Small intestine (tissue), 7 donors: ENCODE results near the gene NBEA. TPM values are rescaled to one million over a fixed set of nuclear protein-coding genes. Genes with fewer than 3 reads are reported as not detected.
A peak's percentile ranks its signal among the peaks of the same experiment; 100 is the strongest.

ENCODE experiments used
- DNase-seq, 2 donors: peaks; one replicate each; pipeline versions ENCODE4 v3.0.0 to v3.0.0-alpha.2; 2013
- FAIRE-seq: peaks from 2 replicates; lab custom pipeline; 2012; peaks lifted over from hg19 to GRCh38; lab: Jason Lieb, UNC
- H3K27ac ChIP-seq, 3 donors: one replicate each; pipeline ENCODE4 v1.5.1; 2013; ENCODE audit warnings: low read length in 2 of 3, mild to moderate bottlenecking in 2 of 3, control low read depth in 1 of 3, inconsistent platforms in 1 of 3, low read depth in 1 of 3, moderate library complexity in 1 of 3
- H3K27me3 ChIP-seq, 3 donors: one replicate each; pipeline ENCODE4 v1.6.1; 2013; ENCODE audit warnings: low read length in 3 of 3, inconsistent platforms in 1 of 3; ENCODE audit not compliant: control insufficient read depth in 3 of 3, insufficient read depth in 3 of 3
- H3K36me3 ChIP-seq, 3 donors: one replicate each; pipeline ENCODE4 v1.6.1; 2013; ENCODE audit warnings: low read length in 3 of 3, inconsistent platforms in 1 of 3, low read depth in 1 of 3, mild to moderate bottlenecking in 1 of 3, moderate library complexity in 1 of 3; ENCODE audit not compliant: control insufficient read depth in 3 of 3, insufficient read depth in 2 of 3
- H3K4me1 ChIP-seq, 3 donors: one replicate each; pipeline ENCODE4 v1.6.1; 2013; ENCODE audit warnings: low read length in 2 of 3, inconsistent platforms in 1 of 3, low read depth in 1 of 3, mild to moderate bottlenecking in 1 of 3, moderate library complexity in 1 of 3; ENCODE audit not compliant: control insufficient read depth in 3 of 3, insufficient read depth in 2 of 3
- H3K4me3 ChIP-seq, 3 donors: one replicate each; pipeline ENCODE4 v1.5.1; 2013; ENCODE audit warnings: low read length in 3 of 3, control low read depth in 1 of 3, inconsistent platforms in 1 of 3, low read depth in 1 of 3, mild to moderate bottlenecking in 1 of 3, moderate library complexity in 1 of 3
- H3K9me3 ChIP-seq, 2 donors: one replicate each; pipeline ENCODE4 v1.6.1; 2013; ENCODE audit warnings: low read depth in 1 of 2, low read length in 1 of 2; ENCODE audit not compliant: control insufficient read depth in 2 of 2, insufficient read depth in 1 of 2
- WGBS, 3 donors: extraction: QIAGEN DNeasy Blood & Tissue Kit; methylation state at CpG; one replicate each; pipeline ENCODE4 v1.1.7; 2013; 5-methylcytosine and 5-hydroxymethylcytosine counted together
- polyA plus RNA-seq, 4 donors: library from polyadenylated mRNA; stranded (reverse) in 3 of 4; unstranded in 1 of 4; fragments of 200-250 nt in 3 of 4; fragments of 120-200 nt in 1 of 4; gene quantifications; one replicate each; pipeline versions ENCODE4 v1.2.1 to v1.2.3, GENCODE V29; 2013
- donor health status: healthy with polysubstance abuse.
- donor health status: control.
- donor health status: control.
- donor health status: Bipolar disorder and iron deficiency.
- donor health status: healthy.

NBEA gene
- polyA plus RNA-seq, 4 donors, result 1.1 to 3.1 (median 2.2) TPM

- no peaks in the 10 kb centered on the region for H3K27me3 ChIP-seq
- H3K36me3 ChIP-seq, result peaks cover 0 to 12% (median 0%) of the 10 kb centered on the region in 3 donors
- WGBS, 3 donors, result 71 to 80% (median 73%) methylated on average over 4 of the region's 4 CpGs
- no peak overlapping the region for H3K4me3 ChIP-seq
- no peaks in the 10 kb centered on the region for H3K4me1 ChIP-seq
- peaks cover 0 to 19% of the 10 kb centered on the region in 2 donors for H3K9me3 ChIP-seq
- FAIRE-seq (no peak), DNase-seq (no peak)
- H3K27ac ChIP-seq, result no peak overlapping the region
These were observed 310.6 kb downstream of the NBEA start for GRCh38 chr13:35252536-35253205.

DNA sequence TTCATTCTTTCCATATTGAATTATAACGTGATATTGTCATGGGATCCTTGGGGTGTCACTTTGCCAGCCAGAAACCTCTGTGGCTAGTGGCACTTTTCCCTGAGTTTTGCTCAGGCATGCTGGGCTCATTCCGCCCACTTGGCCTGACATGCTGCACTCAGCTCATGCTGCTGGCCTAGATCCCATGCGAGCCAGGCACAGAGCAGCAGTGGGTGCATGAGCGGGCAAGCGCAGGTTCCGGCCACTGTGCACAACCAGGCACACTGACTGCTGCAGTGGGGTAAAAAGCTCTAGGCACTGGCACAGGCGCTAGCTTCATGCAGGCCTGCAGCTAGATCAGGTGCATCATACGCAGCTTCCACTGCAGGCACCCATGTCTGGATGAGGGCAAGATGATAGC lies 313.2 kb downstream of the NBEA start:
- H3K4me1 ChIP-seq, result no peaks in the 10 kb centered on the region
- H3K4me3 ChIP-seq, result no peak overlapping the region
- peaks cover 0 to 12% (median 0%) of the 10 kb centered on the region in 3 donors for H3K36me3 ChIP-seq
- DNase-seq (no peak), FAIRE-seq (no peak)
- 93 to 96% (median 96%) methylated on average over 8 of the region's 8 CpGs for WGBS, 3 donors
- no peak overlapping the region for H3K27ac ChIP-seq
- peaks cover 0 to 19% of the 10 kb centered on the region in 2 donors for H3K9me3 ChIP-seq
- no peaks in the 10 kb centered on the region for H3K27me3 ChIP-seq

DNA sequence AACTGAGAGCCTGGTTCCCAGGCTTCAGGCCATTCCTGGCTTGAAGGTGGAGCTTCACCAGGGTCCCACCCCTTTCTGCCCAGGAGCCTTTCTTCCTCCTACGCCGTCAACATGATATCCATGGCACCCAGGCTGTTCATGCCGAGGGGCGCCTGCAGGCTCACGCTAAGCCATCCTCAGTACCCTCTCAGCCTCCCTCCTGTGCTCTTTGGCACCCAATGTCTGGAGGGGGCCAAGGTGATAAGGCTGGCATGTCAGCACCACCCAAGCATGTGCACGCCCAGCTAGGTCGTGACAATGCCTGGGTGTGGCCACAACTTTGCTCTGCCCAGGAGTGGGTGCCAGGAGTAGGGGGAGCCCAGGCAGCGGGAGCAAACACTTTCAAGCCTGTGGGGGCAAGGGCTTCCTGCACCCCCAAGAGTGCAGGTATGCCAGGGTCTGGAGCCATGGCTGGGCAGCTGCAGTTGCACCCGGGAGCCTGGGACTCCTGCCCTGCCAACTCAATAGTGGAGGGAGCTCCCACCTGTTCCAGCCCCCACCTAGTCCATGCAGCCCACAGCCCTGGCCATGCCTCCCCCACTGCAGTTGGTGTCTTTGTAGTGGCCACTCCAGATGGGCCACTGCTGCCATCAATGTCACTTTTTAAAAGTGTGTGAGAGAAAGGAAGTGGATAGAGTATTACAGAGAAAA lies 314.5 kb downstream of the NBEA start:
- 87 to 92% (median 91%) methylated on average over 9 of the region's 9 CpGs for WGBS, 3 donors
- FAIRE-seq (no peak), DNase-seq (no peak)
- peaks cover 0 to 19% of the 10 kb centered on the region in 2 donors for H3K9me3 ChIP-seq
- H3K4me1 ChIP-seq, result no peaks in the 10 kb centered on the region
- H3K4me3 ChIP-seq, result no peak overlapping the region
- no peak overlapping the region for H3K27ac ChIP-seq
- peaks cover 0 to 5% (median 0%) of the 10 kb centered on the region in 3 donors for H3K36me3 ChIP-seq
- H3K27me3 ChIP-seq, result no peaks in the 10 kb centered on the region

DNA sequence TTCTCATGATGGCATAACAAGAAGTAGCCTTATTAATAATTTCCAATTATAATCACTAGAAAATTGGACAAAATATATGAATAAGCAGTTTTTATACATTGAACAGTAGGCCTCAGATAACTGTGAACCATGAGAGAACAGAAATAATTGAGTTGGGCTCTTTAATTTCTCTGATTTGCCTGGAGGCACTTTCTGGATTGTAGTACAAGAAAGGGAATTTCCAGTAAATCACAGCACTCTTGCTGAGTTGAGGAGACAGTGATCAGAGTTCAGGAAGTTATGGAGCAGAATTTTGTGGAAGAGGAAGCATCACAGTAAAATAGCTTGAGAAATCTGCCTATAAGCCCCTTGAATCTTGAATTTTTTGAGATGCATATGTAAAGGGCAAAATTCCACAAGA lies 318.2 kb downstream of the NBEA start:
- H3K27ac ChIP-seq, result no peak overlapping the region
- no peak overlapping the region for H3K4me3 ChIP-seq
- H3K9me3 ChIP-seq, result peaks cover 0 to 17% of the 10 kb centered on the region in 2 donors
- no peaks in the 10 kb centered on the region for H3K27me3 ChIP-seq
- FAIRE-seq, result no peak
- DNase-seq, result no peak
- peaks cover 0 to 2% (median 0%) of the 10 kb centered on the region in 3 donors for H3K36me3 ChIP-seq
- no peaks in the 10 kb centered on the region for H3K4me1 ChIP-seq

DNA sequence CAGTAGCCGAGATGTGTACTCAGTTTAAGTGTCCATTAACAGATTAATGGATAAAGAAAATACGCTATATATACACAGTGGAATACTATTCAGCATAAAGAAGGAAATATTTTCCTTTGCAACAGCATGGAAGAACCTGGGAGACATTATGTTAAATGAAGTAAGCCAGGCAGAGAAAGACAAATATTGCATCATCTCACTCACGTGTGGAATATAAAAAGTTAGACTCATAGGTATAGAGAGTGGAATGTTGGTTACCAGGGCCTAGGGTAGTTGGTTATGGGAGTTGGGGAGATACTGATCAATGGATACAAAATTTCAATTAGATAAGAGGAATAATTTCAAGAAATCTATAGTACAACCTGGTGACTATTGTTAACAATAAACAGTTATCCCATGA lies 324.3 kb downstream of the NBEA start:
- no peak overlapping the region for H3K4me3 ChIP-seq
- H3K4me1 ChIP-seq, result no peaks in the 10 kb centered on the region
- no peaks in the 10 kb centered on the region for H3K27me3 ChIP-seq
- DNase-seq, result no peak
- no peaks in the 10 kb centered on the region for H3K36me3 ChIP-seq
- 76 to 85% (median 80%) methylated on average over 3 of the region's 3 CpGs for WGBS, 3 donors
- no peak for FAIRE-seq
- peaks cover 0 to 11% of the 10 kb centered on the region in 2 donors for H3K9me3 ChIP-seq
- H3K27ac ChIP-seq, result no peak overlapping the region

- Histone ChIP-seq H3K36me3 (no peaks in the 10 kb centered on the region), H3K4me1 (no peaks in the 10 kb centered on the region), H3K9me3 (no peaks in the 10 kb centered on the region), H3K27me3 (no peaks in the 10 kb centered on the region), H3K4me3 (no peak overlapping the region), H3K27ac (no peak overlapping the region)
- DNase-seq (no peak), FAIRE-seq (no peak)
These were observed 336.8 kb downstream of the NBEA start for GRCh38 chr13:35278917-35279316.

DNA sequence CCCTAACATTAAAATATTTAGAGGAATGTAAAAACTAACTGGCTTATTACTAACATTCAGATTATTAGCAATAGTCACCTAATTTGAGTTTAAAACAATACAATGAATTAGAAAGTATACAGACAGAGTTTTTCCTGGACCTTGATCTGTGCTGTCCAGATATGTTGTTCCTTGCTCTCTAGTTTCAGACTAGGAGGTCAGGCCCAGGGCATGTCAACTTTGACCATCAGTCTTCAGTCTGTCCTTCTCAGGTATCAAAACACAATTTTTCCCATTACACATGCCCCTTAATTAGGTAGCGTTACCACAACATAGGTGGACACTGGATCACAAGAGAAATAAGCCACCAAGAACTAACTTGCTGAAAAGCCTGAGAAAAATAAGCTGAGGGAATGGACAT lies 337.4 kb downstream of the NBEA start:
- FAIRE-seq (no peak), DNase-seq (no peak)
- Histone ChIP-seq H3K27ac (no peak overlapping the region), H3K4me3 (no peak overlapping the region), H3K27me3 (no peaks in the 10 kb centered on the region), H3K4me1 (no peaks in the 10 kb centered on the region), H3K36me3 (no peaks in the 10 kb centered on the region), H3K9me3 (no peaks in the 10 kb centered on the region)
- 86 to 94% (median 87%) methylated on average over 1 of the region's 1 CpG for WGBS, 3 donors

GRCh38 chr13:35283856-35284255 lies 341.8 kb downstream of the NBEA start:
- 47 to 64% (median 49%) methylated on average over 1 of the region's 1 CpG for WGBS, 3 donors
- DNase-seq (peak; percentile 23 to 25), FAIRE-seq (no peak)
- Histone ChIP-seq H3K9me3 (no peaks in the 10 kb centered on the region), H3K4me3 (no peak overlapping the region), H3K27ac (no peak overlapping the region), H3K4me1 (no peaks in the 10 kb centered on the region), H3K27me3 (no peaks in the 10 kb centered on the region), H3K36me3 (no peaks in the 10 kb centered on the region)
